HG03439 (cell line): ENCODE measurements around the gene LRRFIP2.
"Not testable (repeated sequence)": the region's sequence is repeated elsewhere in the genome, so short reads cannot be mapped to it uniquely, and the experiment has no call there.

Source experiments
- ATAC-seq: cut with Tn5 transposase; IDR thresholded peaks from one replicate; pipeline ENCODE4 v1.9.1; 2021; ENCODE audit warnings: mild to moderate bottlenecking, moderate library complexity; ENCODE audit not compliant: unreplicated experiment

LRRFIP2 gene, protein sequence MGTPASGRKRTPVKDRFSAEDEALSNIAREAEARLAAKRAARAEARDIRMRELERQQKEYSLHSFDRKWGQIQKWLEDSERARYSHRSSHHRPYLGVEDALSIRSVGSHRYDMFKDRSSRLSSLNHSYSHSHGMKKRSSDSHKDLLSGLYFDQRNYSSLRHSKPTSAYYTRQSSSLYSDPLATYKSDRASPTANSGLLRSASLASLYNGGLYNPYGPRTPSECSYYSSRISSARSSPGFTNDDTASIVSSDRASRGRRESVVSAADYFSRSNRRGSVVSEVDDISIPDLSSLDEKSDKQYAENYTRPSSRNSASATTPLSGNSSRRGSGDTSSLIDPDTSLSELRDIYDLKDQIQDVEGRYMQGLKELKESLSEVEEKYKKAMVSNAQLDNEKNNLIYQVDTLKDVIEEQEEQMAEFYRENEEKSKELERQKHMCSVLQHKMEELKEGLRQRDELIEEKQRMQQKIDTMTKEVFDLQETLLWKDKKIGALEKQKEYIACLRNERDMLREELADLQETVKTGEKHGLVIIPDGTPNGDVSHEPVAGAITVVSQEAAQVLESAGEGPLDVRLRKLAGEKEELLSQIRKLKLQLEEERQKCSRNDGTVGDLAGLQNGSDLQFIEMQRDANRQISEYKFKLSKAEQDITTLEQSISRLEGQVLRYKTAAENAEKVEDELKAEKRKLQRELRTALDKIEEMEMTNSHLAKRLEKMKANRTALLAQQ

GRCh38 chr3:37174532-37175126 is at the start of gene LRRFIP2:
TSS of gene LRRFIP2 (minus strand) at chr3:37174582. CDS start at chr3:37148983, 25,599 bp downstream.
- peak; percentile 26 for ATAC-seq

DNA sequence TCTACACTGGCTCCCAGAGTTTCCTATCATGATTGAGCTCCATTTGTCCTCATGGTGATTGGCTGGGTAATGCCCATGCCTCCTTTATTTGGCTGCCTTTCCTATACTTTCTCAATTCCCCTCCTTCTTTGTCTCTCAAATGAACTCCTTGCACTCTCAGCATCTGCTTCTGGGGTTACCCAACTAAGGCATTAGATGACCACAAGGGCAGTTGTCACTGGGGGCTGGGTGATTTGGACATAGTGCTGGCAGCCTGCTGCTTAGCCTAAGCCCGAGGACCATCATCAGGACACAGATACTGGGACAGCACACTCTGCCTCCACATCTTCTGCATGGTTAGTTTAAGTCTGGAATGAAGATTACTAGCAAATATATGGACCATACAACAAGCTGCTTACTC is 49.2 kb upstream of the LRRFIP2 start:
- ATAC-seq = no peak

DNA sequence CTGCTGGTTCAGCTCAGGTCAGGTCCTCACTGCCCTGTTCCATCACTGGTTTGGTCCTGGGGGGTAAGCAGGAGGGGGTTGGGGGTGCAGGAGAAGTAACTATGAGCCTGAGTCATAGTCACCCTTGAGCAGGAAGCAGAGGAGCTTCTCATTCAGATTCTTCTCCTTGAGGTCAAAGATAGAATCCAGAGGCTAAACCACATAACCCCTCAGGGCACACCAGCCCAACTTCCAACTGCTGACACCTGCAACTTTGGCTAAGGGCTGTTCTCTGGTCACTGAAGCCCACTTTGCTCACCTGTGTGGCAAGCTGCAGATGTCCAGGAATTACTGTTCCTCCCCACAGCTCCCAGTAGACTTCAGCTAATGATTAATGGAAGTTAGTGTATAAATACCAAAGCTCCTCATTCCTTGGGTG is 48.8 kb upstream of the LRRFIP2 start:
- ATAC-seq = no peak

- ATAC-seq = not testable (repeated sequence)
These were observed 48.2 kb upstream of the LRRFIP2 start for GRCh38 chr3:37222542-37222941.

DNA sequence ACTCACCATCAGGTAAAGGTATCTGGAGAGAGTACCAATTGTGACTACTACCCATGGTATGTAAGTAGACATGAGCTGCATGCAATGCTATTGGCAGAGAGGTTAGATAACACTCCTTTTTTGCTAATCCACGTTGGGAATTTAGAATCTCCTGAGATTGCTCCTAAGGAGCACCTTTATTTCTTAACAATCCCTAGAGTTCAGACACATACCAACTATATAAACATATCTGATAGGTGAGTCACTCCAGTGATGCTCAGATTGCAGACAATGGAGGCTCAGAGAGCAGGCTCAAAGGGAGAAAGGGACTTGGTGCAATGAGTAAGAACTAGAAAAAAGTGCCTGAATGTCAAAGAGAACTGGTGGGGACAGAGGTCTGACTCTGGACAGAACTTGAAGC is 47.0 kb upstream of the LRRFIP2 start:
- no peak for ATAC-seq

DNA sequence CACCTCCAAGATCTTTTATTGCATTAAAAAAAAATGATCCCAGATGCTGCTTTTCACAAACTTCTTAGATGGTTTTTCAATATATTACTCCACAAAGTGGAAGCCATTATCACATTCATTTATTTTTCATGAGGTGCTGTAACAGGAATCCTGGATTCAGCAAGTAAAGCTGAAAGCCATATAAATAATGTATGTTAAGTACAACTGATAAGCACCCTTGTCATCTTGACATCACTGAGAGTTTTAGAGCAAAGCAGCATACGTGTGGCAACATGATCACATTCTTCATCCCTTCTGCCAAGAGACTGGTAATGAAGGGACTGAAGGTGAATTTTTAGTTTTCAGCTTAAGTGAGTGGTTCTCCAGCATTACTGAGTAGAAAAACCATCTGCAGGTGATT is 44.9 kb upstream of the LRRFIP2 start:
- ATAC-seq = no peak

- ATAC-seq = no peak
These were observed 43.8 kb upstream of the LRRFIP2 start for GRCh38 chr3:37218206-37218605.

DNA sequence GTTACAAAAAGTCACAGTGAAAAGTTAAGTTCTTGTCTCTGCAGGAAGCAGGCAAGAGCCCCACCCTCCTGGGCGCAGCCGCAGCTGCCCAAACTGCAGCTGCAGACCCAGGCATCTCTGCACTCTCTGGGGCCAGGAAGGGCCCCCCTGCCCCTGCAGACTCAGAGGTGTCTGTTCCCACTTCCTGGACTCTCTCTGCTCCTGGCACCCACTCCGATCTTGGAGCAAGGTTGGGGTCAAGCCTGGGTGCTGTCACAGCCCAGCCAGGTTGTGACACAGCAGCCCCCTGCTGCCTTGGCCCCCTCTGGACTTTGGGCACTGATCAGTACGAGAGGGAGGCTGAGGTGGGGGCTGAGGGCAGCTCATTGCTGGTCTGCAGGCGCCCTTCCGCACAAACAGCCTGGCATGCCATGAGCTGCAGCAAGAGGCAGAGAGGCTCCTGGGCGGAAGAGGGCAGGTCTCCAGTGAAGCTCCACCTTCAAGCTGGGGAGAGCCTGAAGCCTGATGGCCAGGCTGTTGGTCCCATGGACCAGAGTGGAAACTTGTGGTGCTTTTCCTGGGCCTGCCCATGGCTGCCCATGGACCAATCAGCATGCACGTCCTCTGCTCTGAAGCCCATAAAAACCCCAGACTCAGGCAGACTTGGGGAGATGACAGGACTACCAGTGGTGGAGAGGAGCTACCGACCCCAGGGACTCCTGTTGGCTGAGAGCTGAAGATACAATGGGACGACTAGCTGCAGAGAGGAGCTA is 42.9 kb upstream of the LRRFIP2 start:
- ATAC-seq = no peak

DNA sequence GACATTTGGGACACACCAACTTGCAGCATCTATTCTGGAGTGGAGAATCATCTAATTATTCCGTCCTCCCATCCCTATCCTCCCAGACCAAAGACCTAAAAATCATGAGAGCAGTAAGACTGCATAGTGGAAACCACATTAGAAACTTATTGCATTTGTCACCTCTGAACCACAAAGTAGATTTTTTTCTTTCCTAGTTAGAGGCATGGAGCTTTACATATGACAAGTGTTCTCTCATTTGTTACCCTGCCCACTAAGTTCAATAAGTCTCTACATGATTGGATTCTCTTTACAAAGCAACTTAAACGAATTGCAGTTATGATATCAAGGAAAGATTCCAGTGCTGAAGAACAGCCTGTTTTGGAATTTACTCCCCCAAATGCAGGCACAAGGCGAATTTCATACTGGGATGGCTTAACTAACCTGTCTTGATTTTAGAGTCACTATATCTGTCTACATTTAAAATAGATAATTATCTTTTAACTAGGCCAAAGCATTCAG is 42.3 kb upstream of the LRRFIP2 start:
- ATAC-seq = no peak

DNA sequence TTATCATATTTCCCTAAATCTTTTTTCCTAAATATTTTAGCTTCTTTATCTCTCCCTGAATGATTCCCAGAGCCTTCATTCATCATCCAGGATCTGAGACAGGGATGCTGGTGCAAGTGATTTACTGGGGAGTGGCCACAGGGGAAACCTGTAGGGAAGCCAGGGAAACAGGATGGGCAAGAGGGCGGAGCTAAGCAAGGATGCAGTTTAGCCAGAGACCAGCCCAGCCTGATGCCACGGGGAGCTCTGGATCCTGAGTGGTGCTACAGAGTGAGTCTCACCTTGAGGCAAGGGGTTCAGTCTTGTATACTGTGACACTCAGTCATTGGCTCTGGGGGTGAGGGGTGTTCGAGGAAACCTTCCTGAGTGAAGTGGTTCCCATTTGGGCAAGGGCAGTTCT is 39.7 kb upstream of the LRRFIP2 start:
- no peak for ATAC-seq

DNA sequence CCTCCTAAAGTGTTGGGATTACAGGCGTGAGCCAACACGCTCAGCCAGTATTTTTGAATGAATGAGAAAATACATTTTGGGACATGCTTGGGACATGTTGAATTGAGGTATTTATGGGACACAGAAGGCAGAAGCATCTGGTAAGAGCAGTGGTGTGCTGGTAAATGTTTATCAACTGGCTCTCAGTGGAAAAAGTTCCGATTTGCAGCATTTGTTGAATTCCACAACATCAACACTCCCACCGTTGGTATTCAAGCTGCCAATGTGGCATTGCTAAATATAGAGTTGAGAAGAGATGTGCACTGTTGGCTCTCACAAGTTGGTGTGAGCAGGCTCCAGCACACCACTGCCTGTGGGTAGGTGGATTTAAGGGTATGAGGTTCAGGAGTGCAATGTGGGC is 35.8 kb upstream of the LRRFIP2 start:
- no peak for ATAC-seq

GRCh38 chr3:37208576-37208975 is 34.2 kb upstream of the LRRFIP2 start:
- ATAC-seq = not testable (repeated sequence)

GRCh38 chr3:37208008-37208407 is 33.6 kb upstream of the LRRFIP2 start:
- ATAC-seq = not testable (repeated sequence)

- ATAC-seq = not testable (repeated sequence)
These were observed 31.7 kb upstream of the LRRFIP2 start for GRCh38 chr3:37206041-37206440.

GRCh38 chr3:37204314-37204713 is 29.9 kb upstream of the LRRFIP2 start:
- no peak for ATAC-seq

DNA sequence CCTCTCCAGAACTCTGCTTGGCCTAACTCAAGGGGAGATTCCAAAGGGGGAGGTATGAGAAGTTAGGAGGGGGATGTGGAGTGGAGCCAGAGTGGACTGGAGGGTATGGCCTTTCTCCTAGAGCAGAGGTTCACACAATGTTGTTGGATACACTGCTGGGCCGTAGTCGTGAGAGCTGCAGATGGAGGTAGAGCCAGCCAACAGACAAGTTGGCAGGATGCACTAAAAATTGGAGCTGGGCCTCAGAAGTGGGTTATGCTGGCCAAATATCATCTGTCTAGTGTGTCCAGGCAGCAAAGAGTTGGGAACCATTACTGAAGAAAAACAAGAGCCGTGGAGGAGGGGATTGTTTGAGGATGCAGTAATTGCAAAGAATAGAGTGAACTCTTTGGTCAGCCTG is 27.7 kb upstream of the LRRFIP2 start:
- no peak for ATAC-seq

- no peak for ATAC-seq
These were observed 25.8 kb upstream of the LRRFIP2 start for GRCh38 chr3:37200141-37200540.

GRCh38 chr3:37198996-37199395 is 24.6 kb upstream of the LRRFIP2 start:
- no peak for ATAC-seq

GRCh38 chr3:37198547-37198946 is 24.2 kb upstream of the LRRFIP2 start:
- ATAC-seq = no peak

DNA sequence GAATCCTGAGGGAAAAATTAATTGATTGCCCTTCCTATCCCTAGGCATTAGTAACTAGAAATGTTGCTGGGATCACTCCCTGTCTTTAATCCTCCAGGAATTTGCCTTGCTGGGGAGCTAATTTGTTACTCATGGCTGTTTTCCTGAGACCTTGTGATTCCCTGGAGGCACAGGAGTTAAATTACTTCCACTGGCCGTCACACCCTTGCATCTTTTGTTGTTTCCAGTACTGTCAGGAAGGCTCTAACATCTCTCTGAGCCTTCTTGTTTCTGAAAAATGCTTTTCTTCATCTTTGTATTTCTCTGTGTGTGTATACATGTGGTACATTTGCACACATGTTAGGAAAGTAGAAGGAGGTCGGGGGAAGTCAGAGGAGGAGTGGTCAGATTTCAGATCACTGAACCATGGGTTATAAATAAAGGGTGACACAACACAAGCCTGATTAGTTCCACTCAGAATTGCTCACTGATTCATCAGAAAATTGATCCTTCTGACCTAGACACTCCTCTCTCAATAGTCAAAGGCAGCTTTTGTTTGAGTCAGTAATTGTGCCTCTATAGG is 23.5 kb upstream of the LRRFIP2 start:
- ATAC-seq = no peak

GRCh38 chr3:37194533-37194932 is 20.2 kb upstream of the LRRFIP2 start:
- ATAC-seq = no peak
